GM21515 (cell line): ENCODE data around the gene ANXA3.
"Not testable (repeated sequence)": the region's sequence is repeated elsewhere in the genome, so short reads cannot be mapped to it uniquely, and the experiment has no call there.

Experiments used
- ATAC-seq: cut with Tn5 transposase; IDR thresholded peaks from one replicate; pipeline ENCODE4 v1.9.1; 2021; ENCODE audit not compliant: unreplicated experiment

Gene ANXA3

GRCh38 chr4:78543424-78544125, 8.0 kb upstream of the ANXA3 start:
- ATAC-seq, result no peak

- no peak for ATAC-seq
These were observed 6.9 kb upstream of the ANXA3 start for GRCh38 chr4:78544678-78545077.

GRCh38 chr4:78545275-78546246, 6.0 kb upstream of the ANXA3 start:
- no peak for ATAC-seq

GRCh38 chr4:78547899-78548298, 3.7 kb upstream of the ANXA3 start:
- ATAC-seq, result not testable (repeated sequence)

- not testable (repeated sequence) for ATAC-seq
These were observed 2.7 kb upstream of the ANXA3 start for GRCh38 chr4:78548889-78549288.

- ATAC-seq, result no peak
These were observed 946 bp downstream of the ANXA3 start for GRCh38 chr4:78552389-78553042.

GRCh38 chr4:78553043-78553396, 1.4 kb downstream of the ANXA3 start:
- ATAC-seq, result no peak

GRCh38 chr4:78553529-78554060, 2.0 kb downstream of the ANXA3 start:
- ATAC-seq, result no peak

- ATAC-seq, result no peak
These were observed 5.1 kb downstream of the ANXA3 start for GRCh38 chr4:78556665-78557064.

- no peak for ATAC-seq
These were observed 6.3 kb downstream of the ANXA3 start for GRCh38 chr4:78557841-78558240.

- no peak for ATAC-seq
These were observed 6.8 kb downstream of the ANXA3 start for GRCh38 chr4:78558410-78558809.

- no peak for ATAC-seq
These were observed 8.9 kb downstream of the ANXA3 start for GRCh38 chr4:78560296-78560963.

- ATAC-seq, result no peak
These were observed 10.1 kb downstream of the ANXA3 start for GRCh38 chr4:78561677-78562076.

- no peak for ATAC-seq
These were observed 11.1 kb downstream of the ANXA3 start for GRCh38 chr4:78562687-78563086.

- ATAC-seq, result no peak
These were observed 14.4 kb downstream of the ANXA3 start for GRCh38 chr4:78565971-78566372.

- ATAC-seq, result peak; percentile 81
These were observed 15.4 kb downstream of the ANXA3 start for GRCh38 chr4:78566834-78567499.

- ATAC-seq, result no peak
These were observed 16.0 kb downstream of the ANXA3 start for GRCh38 chr4:78567500-78568060.

GRCh38 chr4:78568640-78569305, 17.2 kb downstream of the ANXA3 start:
- peak; percentile 43 for ATAC-seq

- ATAC-seq, result no peak
These were observed 17.8 kb downstream of the ANXA3 start for GRCh38 chr4:78569306-78569821.
